GM21576 (cell line): ENCODE data around the gene EEF2K.

ENCODE experiments used
- ATAC-seq: cut with Tn5 transposase; IDR thresholded peaks from one replicate; pipeline ENCODE4 v1.9.1; 2021; ENCODE audit warnings: mild to moderate bottlenecking, moderate library complexity; ENCODE audit not compliant: unreplicated experiment

Gene EEF2K

GRCh38 chr16:22239131-22239805, 33.2 kb downstream of the EEF2K start:
- no peak for ATAC-seq

- ATAC-seq = no peak
These were observed 34.1 kb downstream of the EEF2K start for GRCh38 chr16:22240023-22240710.

GRCh38 chr16:22250522-22250921, 44.4 kb downstream of the EEF2K start:
- no peak for ATAC-seq

GRCh38 chr16:22252317-22252716, 46.2 kb downstream of the EEF2K start:
- no peak for ATAC-seq

GRCh38 chr16:22253272-22253671, 47.2 kb downstream of the EEF2K start:
- ATAC-seq = no peak

GRCh38 chr16:22255335-22255734, 49.3 kb downstream of the EEF2K start:
- ATAC-seq = no peak

- no peak for ATAC-seq
These were observed 51.4 kb downstream of the EEF2K start for GRCh38 chr16:22257440-22257839.

- no peak for ATAC-seq
These were observed 54.4 kb downstream of the EEF2K start for GRCh38 chr16:22260490-22260889.

GRCh38 chr16:22262460-22262859, 56.4 kb downstream of the EEF2K start:
- no peak for ATAC-seq

GRCh38 chr16:22264786-22265185, 58.7 kb downstream of the EEF2K start:
- no peak for ATAC-seq

GRCh38 chr16:22265351-22265750, 59.3 kb downstream of the EEF2K start:
- no peak for ATAC-seq

GRCh38 chr16:22266546-22266945, 60.5 kb downstream of the EEF2K start:
- ATAC-seq = no peak

GRCh38 chr16:22267764-22268163, 61.7 kb downstream of the EEF2K start:
- no peak for ATAC-seq

GRCh38 chr16:22270525-22270924, 64.4 kb downstream of the EEF2K start:
- no peak for ATAC-seq

- no peak for ATAC-seq
These were observed 67.0 kb downstream of the EEF2K start for GRCh38 chr16:22272870-22273650.

GRCh38 chr16:22274916-22275315, 68.8 kb downstream of the EEF2K start:
- no peak for ATAC-seq

- ATAC-seq = no peak
These were observed 72.6 kb downstream of the EEF2K start for GRCh38 chr16:22278441-22279230.

- no peak for ATAC-seq
These were observed 76.3 kb downstream of the EEF2K start for GRCh38 chr16:22282254-22282892.

GRCh38 chr16:22284637-22285036, 78.6 kb downstream of the EEF2K start:
- no peak for ATAC-seq

- no peak for ATAC-seq
These were observed 79.0 kb downstream of the EEF2K start for GRCh38 chr16:22285080-22285479.

GRCh38 chr16:22291020-22291419, 84.9 kb downstream of the EEF2K start:
- no peak for ATAC-seq
